A549 (cell line): ENCODE results near the gene FMNL3. TPM values are rescaled to one million over a fixed set of nuclear protein-coding genes. Genes with fewer than 3 reads are reported as not detected.

ENCODE experiments used
- ATAC-seq, 2 experiments: fragments of 200-7000 bp in 1 of 2; fragments of >200 bp in 1 of 2; cut with Nextera tagmentation in 1 of 2; cut with Tn5 transposase in 1 of 2; 3 replicates each; pipeline versions ENCODE4 v1.8.0 to v1.9.1; 2018 to 2020; ENCODE audit warnings: mild to moderate bottlenecking in 1 of 2, moderate library complexity in 1 of 2
- CTCF ChIA-PET: fragments of 300-600 bp; sonication (Branson Sonifier 250); formaldehyde crosslinking; extraction: SDS; loops from one replicate; lab custom pipeline; 2021; ENCODE audit warnings: antibody characterized with exemption, inconsistent platforms; lab: Yijun Ruan, JAX
- POLR2A ChIA-PET: fragments of 350-600 bp; formaldehyde crosslinking; extraction: SDS; loops from one replicate; lab custom pipeline; 2021; ENCODE audit warnings: antibody characterized with exemption, inconsistent platforms; lab: Yijun Ruan, JAX
- DNase-seq, 2 experiments: peaks; one replicate each; pipeline versions ENCODE4 v3.0.0 to v3.0.0-alpha.2; 2011 to 2016; ENCODE audit warnings: low read depth in 1 of 2, low spot score in 1 of 2
- FAIRE-seq: peaks from 2 replicates; lab custom pipeline; 2011; peaks lifted over from hg19 to GRCh38; lab: Jason Lieb, UNC
- H3K27ac ChIP-seq, 2 experiments: fragments of >200 bp; sonication (Bioruptor Twin); formaldehyde crosslinking; 3 replicates each; pipeline ENCODE4 v1.5.1; 2016 to 2017
- H3K4me1 ChIP-seq: fragments of >200 bp; sonication (Bioruptor Twin); formaldehyde crosslinking; 3 replicates; pipeline ENCODE4 v1.6.1; 2016
- H3K4me2 ChIP-seq: fragments of >200 bp; sonication (Bioruptor Twin); formaldehyde crosslinking; 3 replicates; pipeline ENCODE4 v1.6.1; 2016
- H3K4me3 ChIP-seq: fragments of >200 bp; sonication (Bioruptor Twin); formaldehyde crosslinking; 3 replicates; pipeline ENCODE4 v1.5.1; 2016
- H3K9me3 ChIP-seq: fragments of >200 bp; sonication (Bioruptor Twin); formaldehyde crosslinking; 3 replicates; pipeline ENCODE4 v1.6.1; 2016
- BHLHE40 ChIP-seq: IDR thresholded peaks from 2 replicates; pipeline ENCODE4 v1.6.1; 2012; ENCODE audit warnings: low read depth, low read length, inconsistent platforms
- CBX2 ChIP-seq: fragments of 200-600 bp; sonication (generic); IDR thresholded peaks from 2 replicates; pipeline ENCODE4 v1.6.1; 2016; ENCODE audit warnings: low read depth, mild to moderate bottlenecking, borderline replicate concordance
- CEBPB ChIP-seq, 2 experiments: fragments of >200 bp in 1 of 2; sonication (Bioruptor Twin) in 1 of 2; formaldehyde crosslinking in 1 of 2; IDR thresholded peaks; 2 replicates each; pipeline ENCODE4 v1.6.1; 2012 to 2016
- CHD4 ChIP-seq: fragments of 200-600 bp; sonication (generic); IDR thresholded peaks from 2 replicates; pipeline ENCODE4 v1.6.1; 2016; ENCODE audit warnings: antibody characterized with exemption, mild to moderate bottlenecking, borderline replicate concordance
- EHF ChIP-seq: fragments of 250-450 bp; sonication (Bioruptor Pico); IDR thresholded peaks from 2 replicates; pipeline ENCODE4 v1.5.0; 2020; ENCODE audit warnings: mild to moderate bottlenecking
- EHMT2 ChIP-seq: fragments of 200-600 bp; sonication (generic); IDR thresholded peaks from 2 replicates; pipeline ENCODE4 v1.6.1; 2016; ENCODE audit warnings: antibody characterized with exemption, low read depth, mild to moderate bottlenecking, moderate library complexity
- FOSB ChIP-seq: fragments of 250-450 bp; sonication (Bioruptor Pico); IDR thresholded peaks from 2 replicates; pipeline ENCODE4 v1.5.0; 2020; ENCODE audit warnings: mild to moderate bottlenecking, moderate library complexity
- FOSL2 ChIP-seq, 2 experiments: fragments of 450-650 bp in 1 of 2; fragments of >200 bp in 1 of 2; sonication (Bioruptor Twin) in 1 of 2; formaldehyde crosslinking; IDR thresholded peaks; 2 replicates each; pipeline versions ENCODE4 v1.5.0 to v1.6.1; 2016 to 2020; ENCODE audit warnings: mild to moderate bottlenecking in 1 of 2, moderate library complexity in 1 of 2
- FOXS1 ChIP-seq: fragments of 250-450 bp; sonication (Bioruptor Pico); IDR thresholded peaks from 2 replicates; pipeline ENCODE4 v1.5.0; 2020; ENCODE audit warnings: mild to moderate bottlenecking, moderate library complexity
- HEYL ChIP-seq: fragments of 250-450 bp; sonication (Bioruptor Pico); IDR thresholded peaks from 2 replicates; pipeline ENCODE4 v1.8.0; 2021; ENCODE audit warnings: mild to moderate bottlenecking, moderate library complexity
- HMGXB4 ChIP-seq: fragments of 250-450 bp; sonication (Bioruptor Pico); IDR thresholded peaks from 2 replicates; pipeline ENCODE4 v1.5.0; 2021; ENCODE audit warnings: mild to moderate bottlenecking, moderate library complexity, borderline replicate concordance
- HOXA7 ChIP-seq: fragments of 250-450 bp; sonication (Bioruptor Pico); IDR thresholded peaks from 2 replicates; pipeline ENCODE4 v1.5.0; 2020; ENCODE audit warnings: mild to moderate bottlenecking, moderate library complexity
- HOXB5 ChIP-seq: fragments of 250-450 bp; sonication (Bioruptor Pico); IDR thresholded peaks from 2 replicates; pipeline ENCODE4 v1.5.0; 2020; ENCODE audit warnings: mild to moderate bottlenecking, moderate library complexity
- KDM5A ChIP-seq: fragments of 200-600 bp; sonication (generic); IDR thresholded peaks from 2 replicates; pipeline ENCODE4 v1.6.1; 2016; ENCODE audit warnings: antibody characterized with exemption, mild to moderate bottlenecking
- MAX ChIP-seq: IDR thresholded peaks from 2 replicates; pipeline ENCODE4 v1.6.1; 2012
- MYC ChIP-seq: IDR thresholded peaks from 2 replicates; pipeline ENCODE4 v1.6.1; 2012; ENCODE audit warnings: mild to moderate bottlenecking, inconsistent platforms, low read length, improper control_type of control experiment, borderline replicate concordance
- NPAS2 ChIP-seq: fragments of 250-450 bp; sonication (Bioruptor Pico); IDR thresholded peaks from 2 replicates; pipeline ENCODE4 v1.8.0; 2022; ENCODE audit warnings: mild to moderate bottlenecking, moderate library complexity, borderline replicate concordance
- PBX3 ChIP-seq: IDR thresholded peaks from 2 replicates; pipeline ENCODE4 v1.6.1; 2012
- POLR2AphosphoS2 ChIP-seq: conservative IDR thresholded peaks from 2 replicates; pipeline ENCODE4 v1.6.1; 2012; ENCODE audit warnings: low read length, improper control_type of control experiment, inconsistent platforms
- RARB ChIP-seq: fragments of 250-450 bp; sonication (Bioruptor Pico); IDR thresholded peaks from 2 replicates; pipeline ENCODE4 v1.8.0; 2021; ENCODE audit warnings: mild to moderate bottlenecking, moderate library complexity
- RFX5 ChIP-seq: fragments of 450-650 bp; IDR thresholded peaks from 2 replicates; pipeline ENCODE4 v1.7.1; 2014; ENCODE audit warnings: antibody characterized with exemption, mild to moderate bottlenecking, moderate library complexity
- SMC3 ChIP-seq: fragments of >200 bp; sonication (Bioruptor Twin); formaldehyde crosslinking; IDR thresholded peaks from 3 replicates; pipeline ENCODE4 v1.6.1; 2018; ENCODE audit warnings: inconsistent platforms
- TP53 ChIP-seq: fragments of 250-450 bp; sonication (Bioruptor Pico); IDR thresholded peaks from 2 replicates; pipeline ENCODE4 v1.5.0; 2021; ENCODE audit warnings: mild to moderate bottlenecking, moderate library complexity
- USF2 ChIP-seq: fragments of 450-650 bp; IDR thresholded peaks from 2 replicates; pipeline ENCODE4 v1.6.1; 2014; ENCODE audit warnings: antibody characterized with exemption
- WGBS: methylation state at CpG from one replicate; pipeline ENCODE4 v1.1.6; 2017; ENCODE audit errors: missing lambda C conversion rate; 5-methylcytosine and 5-hydroxymethylcytosine counted together
- polyA plus RNA-seq, 4 experiments: library from polyadenylated mRNA; depleted of rRNA in 3 of 4; stranded (reverse); fragments of >200 nt; fragmentation: RNase III in 1 of 4; extraction: RNeasy Plus Mini Kit Qiagen cat#74134 plus additional on column Dnase treatment in 1 of 4; gene quantifications; 2 replicates in 3 of 4; 3 replicates in 1 of 4; pipeline ENCODE4 v1.2.3, GENCODE V29; 2011 to 2017
- TF ChIP-seq, protein P1 (sequence below): IDR thresholded peaks from 2 replicates; pipeline ENCODE4 v1.6.1; 2012; ENCODE audit warnings: low read depth, borderline replicate concordance

Gene FMNL3
- polyA plus RNA-seq, 2 of the 4 experiments (the other 2 are of a cell fraction) = 1.7 TPM

- H3K27ac ChIP-seq = no peak overlapping the region
- POLR2A ChIA-PET = interaction anchor here (0.6 kb wide), 1 partner anchor 77 kb away, joined by 3 read pairs; no protein-coding TSS in a partner anchor
- no peak overlapping the region for H3K4me3 ChIP-seq
- no peak for TF ChIP-seq USF2
- no peak overlapping the region for H3K4me2 ChIP-seq
- ATAC-seq (no peak), DNase-seq (no peak), FAIRE-seq (no peak)
- CTCF ChIA-PET = interaction anchor here (0.6 to 3.8 kb wide), 9 partner anchors 9 to 389 kb away, joined by 3 to 17 read pairs (median 3); no protein-coding TSS in a partner anchor
- peaks cover 32% of the 10 kb centered on the region for H3K4me1 ChIP-seq
- H3K9me3 ChIP-seq = no peaks in the 10 kb centered on the region
- 87% methylated on average over 1 of the region's 1 CpG for WGBS
Measured at GRCh38 chr12:49748306-49748705, 41.1 kb upstream of the FMNL3 start.

GRCh38 chr12:49744363-49744885 lies 37.2 kb upstream of the FMNL3 start:
- ATAC-seq = no peak
- Histone ChIP-seq H3K4me2 (peak overlapping the region; percentile 86; the same call in 2 of the 3 replicates), H3K9me3 (no peaks in the 10 kb centered on the region), H3K4me1 (peaks cover 18% of the 10 kb centered on the region), H3K4me3 (no peak overlapping the region), H3K27ac (no peak overlapping the region)
- ChIA-PET CTCF (interaction anchor here (1.4 to 3.8 kb wide), 4 partner anchors 18 to 95 kb away, joined by 3 to 19 read pairs (median 8); no protein-coding TSS in a partner anchor), POLR2A (no interaction called here)
- DNase-seq = no peak
- WGBS = 90% methylated on average over 3 of the region's 3 CpGs
- no peak for FAIRE-seq
- no peak for TF ChIP-seq FOSL2 (IDR thresholded peaks at IDR 0.05)
- TF ChIP-seq FOSL2 (CRISPR knock-in tag; IDR thresholded peaks at IDR 0.05) = no peak
- no peak for TF ChIP-seq MAX
- TF ChIP-seq HEYL (CRISPR knock-in tag) = no peak
- TF ChIP-seq, protein P1, sequence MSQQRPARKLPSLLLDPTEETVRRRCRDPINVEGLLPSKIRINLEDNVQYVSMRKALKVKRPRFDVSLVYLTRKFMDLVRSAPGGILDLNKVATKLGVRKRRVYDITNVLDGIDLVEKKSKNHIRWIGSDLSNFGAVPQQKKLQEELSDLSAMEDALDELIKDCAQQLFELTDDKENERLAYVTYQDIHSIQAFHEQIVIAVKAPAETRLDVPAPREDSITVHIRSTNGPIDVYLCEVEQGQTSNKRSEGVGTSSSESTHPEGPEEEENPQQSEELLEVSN = no peak
- TF ChIP-seq RARB (CRISPR knock-in tag) = 0 out of 2 replicates have a peak, but pooled peaks have one; percentile 34

- ChIA-PET POLR2A (interaction anchor here (0.6 to 1.7 kb wide), 45 partner anchors 8 to 631 kb away, joined by 3 to 30 read pairs (median 5); partner anchors contain the start of genes BCDIN3D, COX14, FMNL3 and LMBR1L), CTCF (interaction anchor here (0.6 to 2.6 kb wide), 50 partner anchors 8 to 333 kb away, joined by 3 to 27 read pairs (median 5); partner anchors contain the start of gene PRPF40B)
- H3K4me1 ChIP-seq = peaks cover 18% of the 10 kb centered on the region
- FAIRE-seq = no peak
- H3K27ac ChIP-seq = peak overlapping the region; percentile 71 to 92
- H3K4me3 ChIP-seq = peak overlapping the region; percentile 67
- 3% methylated on average over 29 of the region's 35 CpGs for WGBS
- peak; percentile 76 to 79 for ATAC-seq
- peak overlapping the region; percentile 86 for H3K4me2 ChIP-seq
- DNase-seq = peak; percentile 62 to 84
- no peaks in the 10 kb centered on the region for H3K9me3 ChIP-seq
- TF ChIP-seq RFX5 = peak; percentile 54; the same call in 1 of the 2 replicates
- peak; percentile 77 for TF ChIP-seq MYC
- TF ChIP-seq, protein P1 = peak; percentile 44; the same call in 1 of the 2 replicates
- peak; percentile 94 for TF ChIP-seq TP53 (CRISPR knock-in tag)
- no peak for TF ChIP-seq NPAS2
- peak; percentile 80; the same call in 1 of the 2 replicates for TF ChIP-seq FOSB (CRISPR knock-in tag)
- peak; percentile 75 for TF ChIP-seq HOXA7
- TF ChIP-seq FOXS1 = no peak
- no peak for TF ChIP-seq HOXB5
- TF ChIP-seq CBX2 = no peak
- peak; percentile 52; the same call in 1 of the 2 replicates for TF ChIP-seq RARB (CRISPR knock-in tag)
- TF ChIP-seq CEBPB (IDR thresholded peaks at IDR 0.05) = no peak
- no peak for TF ChIP-seq EHF (CRISPR knock-in tag)
- no peak for TF ChIP-seq EHMT2
- no peak for TF ChIP-seq HMGXB4 (CRISPR knock-in tag)
- TF ChIP-seq SMC3 = no peak
- no peak for TF ChIP-seq KDM5A
- TF ChIP-seq PBX3 = no peak
- TF ChIP-seq CHD4 = no peak
- TF ChIP-seq BHLHE40 = no peak
- no peak for TF ChIP-seq POLR2AphosphoS2
- no peak for TF ChIP-seq FOSL2 (IDR thresholded peaks at IDR 0.05)
- TF ChIP-seq FOSL2 (CRISPR knock-in tag; IDR thresholded peaks at IDR 0.05) = peak; percentile 12; the same call in 1 of the 2 replicates
Measured at GRCh38 chr12:49741882-49742620, 34.8 kb upstream of the FMNL3 start.
